ENCODE measurements around the gene RGS12. TPM values are rescaled to one million over a fixed set of nuclear protein-coding genes. Genes with fewer than 3 reads are reported as not detected.

The RGS12 gene
- total and polyA plus RNA-seq, 2 donors (not counting 1 experiment from before 2014, with no cell fraction given) = 3.5 to 13.9 TPM

DNA sequence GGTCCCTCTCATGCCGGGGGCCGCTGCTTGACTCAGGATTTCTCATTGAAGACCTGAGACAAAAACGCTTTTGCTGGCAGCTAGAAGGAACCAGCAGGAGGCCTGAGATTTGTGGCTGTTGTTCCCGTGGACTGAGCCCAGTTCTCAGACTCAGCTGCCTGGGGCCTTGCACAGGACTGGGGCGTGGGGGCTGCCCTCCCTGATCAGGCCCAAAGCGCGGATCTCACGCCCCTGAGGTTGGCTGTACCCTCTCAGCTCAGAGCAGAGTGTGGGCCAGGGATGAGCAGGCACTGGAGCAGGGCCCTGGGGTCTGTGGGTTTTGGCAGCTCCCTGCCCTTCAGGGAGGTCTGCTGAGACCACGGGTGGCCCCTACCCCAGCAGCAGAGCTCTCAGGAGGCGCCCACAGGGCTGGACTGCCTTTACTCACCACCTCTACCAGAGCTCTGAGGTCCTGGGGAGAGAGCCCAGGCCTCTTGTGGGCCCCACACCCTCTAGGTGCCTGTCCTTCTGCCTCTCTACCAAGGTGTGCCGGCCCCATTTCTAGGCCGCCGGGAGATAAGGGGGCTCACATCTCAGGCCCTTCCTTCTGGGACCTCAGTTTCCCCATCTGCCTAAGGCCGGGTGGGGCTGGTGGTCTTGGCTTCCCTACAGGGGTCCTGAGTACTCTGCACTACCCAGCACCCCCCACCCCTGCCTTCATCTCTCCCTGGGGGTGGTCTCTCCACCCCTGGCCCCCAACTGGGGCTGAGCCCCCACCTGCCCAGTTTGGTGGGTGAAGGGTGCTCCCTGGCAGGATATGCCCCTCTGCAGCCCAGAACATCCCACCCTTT is 38.3 kb upstream of the RGS12 start:
- H3K27ac Mint-ChIP-seq = no peak overlapping the region
- H4K20me1 ChIP-seq (ENCODE audit: control insufficient read depth, insufficient read depth, low read length, poor library complexity, severe bottlenecking) = no peaks in the 10 kb centered on the region
- no peaks in the 10 kb centered on the region for H3K9me3 Mint-ChIP-seq (ENCODE audit: insufficient read depth)
- H3K27ac ChIP-seq (ENCODE audit: low read length in 2 of 2) = no peak overlapping the region
- no peaks in the 10 kb centered on the region for H3K79me2 ChIP-seq (ENCODE audit: control insufficient read depth, insufficient read depth, low read length)
- POLR2A ChIA-PET = no interaction called here
- H3K4me2 ChIP-seq (replicated peaks; ENCODE audit: low read depth, low read length, poor library complexity, severe bottlenecking) = no peak overlapping the region
- CTCF ChIA-PET = no interaction called here
- H3K9me3 ChIP-seq (ENCODE audit: control extremely low read depth in 1 of 3, control insufficient read depth in 2 of 3, insufficient read depth in 1 of 3, low read length in 2 of 3) = no peaks in the 10 kb centered on the region
- intact Hi-C loops (cut with micrococcal nuclease) = no loop called here
- DNase-seq (no peak), ATAC-seq (ENCODE audit: low read depth) (no peak)
- H3K4me1 ChIP-seq (ENCODE audit: control insufficient read depth in 2 of 2, insufficient read depth in 2 of 2, low read length in 2 of 2) = peaks cover 9 to 17% of the 10 kb centered on the region in 2 donors
- no peaks in the 10 kb centered on the region for H3K27me3 Mint-ChIP-seq
- WGBS (ENCODE audit: insufficient coverage) = 98% methylated on average over 13 of the region's 14 CpGs
- no peak overlapping the region for H2AFZ ChIP-seq (ENCODE audit: insufficient read depth, low read depth, low read length, poor library complexity, severe bottlenecking)
- H3K4me1 Mint-ChIP-seq = peaks cover 22% of the 10 kb centered on the region
- H3K36me3 ChIP-seq (replicated peaks in 1 of 2; ENCODE audit: control extremely low read depth in 1 of 2, control insufficient read depth in 1 of 2, extremely low read depth in 1 of 2, insufficient read depth in 2 of 2, low read length in 1 of 2) = no peaks in the 10 kb centered on the region
- no peak overlapping the region for H3K9ac ChIP-seq (ENCODE audit: low read length)
- H3K4me3 Mint-ChIP-seq = no peak overlapping the region
- H3K4me3 ChIP-seq (ENCODE audit: control extremely low read depth in 1 of 5, extremely low read depth in 1 of 5, insufficient read depth in 1 of 5, low read depth in 2 of 5, low read length in 4 of 5) = no peak overlapping the region
- TF ChIP-seq EZH2 (IDR thresholded peaks at IDR 0.05; ENCODE audit: borderline replicate concordance, insufficient read depth, low read depth, low read length, poor library complexity, severe bottlenecking) = no peak
- TF ChIP-seq, protein P1, sequence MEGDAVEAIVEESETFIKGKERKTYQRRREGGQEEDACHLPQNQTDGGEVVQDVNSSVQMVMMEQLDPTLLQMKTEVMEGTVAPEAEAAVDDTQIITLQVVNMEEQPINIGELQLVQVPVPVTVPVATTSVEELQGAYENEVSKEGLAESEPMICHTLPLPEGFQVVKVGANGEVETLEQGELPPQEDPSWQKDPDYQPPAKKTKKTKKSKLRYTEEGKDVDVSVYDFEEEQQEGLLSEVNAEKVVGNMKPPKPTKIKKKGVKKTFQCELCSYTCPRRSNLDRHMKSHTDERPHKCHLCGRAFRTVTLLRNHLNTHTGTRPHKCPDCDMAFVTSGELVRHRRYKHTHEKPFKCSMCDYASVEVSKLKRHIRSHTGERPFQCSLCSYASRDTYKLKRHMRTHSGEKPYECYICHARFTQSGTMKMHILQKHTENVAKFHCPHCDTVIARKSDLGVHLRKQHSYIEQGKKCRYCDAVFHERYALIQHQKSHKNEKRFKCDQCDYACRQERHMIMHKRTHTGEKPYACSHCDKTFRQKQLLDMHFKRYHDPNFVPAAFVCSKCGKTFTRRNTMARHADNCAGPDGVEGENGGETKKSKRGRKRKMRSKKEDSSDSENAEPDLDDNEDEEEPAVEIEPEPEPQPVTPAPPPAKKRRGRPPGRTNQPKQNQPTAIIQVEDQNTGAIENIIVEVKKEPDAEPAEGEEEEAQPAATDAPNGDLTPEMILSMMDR (IDR thresholded peaks at IDR 0.05) = no peak
- no peaks in the 10 kb centered on the region for H3K27me3 ChIP-seq (replicated peaks in 1 of 4; ENCODE audit: control extremely low read depth in 1 of 4, control insufficient read depth in 3 of 4, insufficient read depth in 4 of 4, low read length in 3 of 4)

DNA sequence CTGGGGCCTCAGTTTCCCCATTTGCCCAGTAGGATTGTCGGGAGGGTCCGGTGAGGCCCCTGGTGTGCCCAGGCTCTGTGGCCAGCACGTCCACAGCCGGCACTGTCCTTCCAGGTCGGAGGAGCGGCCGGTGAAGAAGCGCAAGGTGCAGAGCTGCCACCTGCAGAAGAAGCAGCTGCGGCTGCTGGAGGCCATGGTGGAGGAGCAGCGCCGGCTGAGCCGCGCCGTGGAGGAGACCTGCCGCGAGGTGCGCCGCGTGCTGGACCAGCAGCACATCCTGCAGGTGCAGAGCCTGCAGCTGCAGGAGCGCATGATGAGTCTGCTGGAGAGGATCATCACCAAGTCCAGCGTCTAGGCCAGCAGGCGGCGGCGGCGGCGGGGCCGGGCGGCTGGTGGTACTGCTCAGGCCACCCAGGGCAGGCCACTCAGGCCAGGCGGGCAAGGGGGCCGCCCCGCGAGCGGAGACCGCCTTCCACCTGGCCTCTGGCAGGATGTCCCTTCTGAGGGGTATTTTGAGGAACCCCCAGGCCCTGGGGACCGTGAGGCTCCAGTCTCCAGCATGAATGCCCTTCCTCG is 37.1 kb upstream of the RGS12 start:
- CTCF ChIA-PET = no interaction called here

More for the DNA sequence above, 37.1 kb upstream of the RGS12 start:
- H3K27me3 ChIP-seq (replicated peaks in 1 of 4; ENCODE audit: control extremely low read depth in 1 of 4, control insufficient read depth in 3 of 4, insufficient read depth in 4 of 4, low read length in 3 of 4) = no peaks in the 10 kb centered on the region
- no peaks in the 10 kb centered on the region for H3K79me2 ChIP-seq (ENCODE audit: control insufficient read depth, insufficient read depth, low read length)
- no peaks in the 10 kb centered on the region for H4K20me1 ChIP-seq (ENCODE audit: control insufficient read depth, insufficient read depth, low read length, poor library complexity, severe bottlenecking)
- no peaks in the 10 kb centered on the region for H3K36me3 ChIP-seq (replicated peaks in 1 of 2; ENCODE audit: control extremely low read depth in 1 of 2, control insufficient read depth in 1 of 2, extremely low read depth in 1 of 2, insufficient read depth in 2 of 2, low read length in 1 of 2)
- Mint-ChIP-seq H3K4me3 (no peak overlapping the region), H3K27ac (no peak overlapping the region), H3K27me3 (no peaks in the 10 kb centered on the region), H3K9me3 (ENCODE audit: insufficient read depth) (no peaks in the 10 kb centered on the region), H3K4me1 (peaks cover 22% of the 10 kb centered on the region)
- no peak for TF ChIP-seq EZH2 (IDR thresholded peaks at IDR 0.05; ENCODE audit: borderline replicate concordance, insufficient read depth, low read depth, low read length, poor library complexity, severe bottlenecking)
- TF ChIP-seq, protein P1 (IDR thresholded peaks at IDR 0.05) = no peak
- H3K4me2 ChIP-seq (replicated peaks; ENCODE audit: low read depth, low read length, poor library complexity, severe bottlenecking) = no peak overlapping the region
- no peak overlapping the region for H2AFZ ChIP-seq (ENCODE audit: insufficient read depth, low read depth, low read length, poor library complexity, severe bottlenecking)
- ATAC-seq (ENCODE audit: low read depth) (no peak), DNase-seq (no peak)
- POLR2A ChIA-PET = no interaction called here
- no peak overlapping the region for H3K27ac ChIP-seq (ENCODE audit: low read length in 2 of 2)
- no peak overlapping the region for H3K4me3 ChIP-seq (ENCODE audit: control extremely low read depth in 1 of 5, extremely low read depth in 1 of 5, insufficient read depth in 1 of 5, low read depth in 2 of 5, low read length in 4 of 5)
- no peak overlapping the region for H3K9ac ChIP-seq (ENCODE audit: low read length)
- intact Hi-C loops (cut with micrococcal nuclease) = no loop called here
- WGBS (ENCODE audit: insufficient coverage) = 96% methylated on average over 33 of the region's 36 CpGs
- no peaks in the 10 kb centered on the region for H3K9me3 ChIP-seq (ENCODE audit: control extremely low read depth in 1 of 3, control insufficient read depth in 2 of 3, insufficient read depth in 1 of 3, low read length in 2 of 3)
- H3K4me1 ChIP-seq (ENCODE audit: control insufficient read depth in 2 of 2, insufficient read depth in 2 of 2, low read length in 2 of 2) = peaks cover 9 to 17% of the 10 kb centered on the region in 2 donors

Measured in B cell (primary cell).